GM21786 (cell line): ENCODE data around the gene NCLN.
A peak's percentile ranks its signal among the peaks of the same experiment; 100 is the strongest.
"Not testable (repeated sequence)": the region's sequence is repeated elsewhere in the genome, so short reads cannot be mapped to it uniquely, and the experiment has no call there.

Experiments
- ATAC-seq: cut with Tn5 transposase; IDR thresholded peaks from one replicate; pipeline ENCODE4 v1.9.1; 2021; ENCODE audit not compliant: unreplicated experiment

Gene NCLN

GRCh38 chr19:3185461-3186159 lies at the start of gene NCLN:
NCLN (plus strand) TSS chr19:3185930; CDS start chr19:3186031, 101 bp downstream.
- ATAC-seq = peak; percentile 70

- no peak for ATAC-seq
Measured at GRCh38 chr19:3135961-3136683, 49.6 kb upstream of the NCLN start, which contains the start of gene GNA15. GNA15 (plus strand) TSS chr19:3136033; CDS start chr19:3136451, 418 bp downstream.

GRCh38 chr19:3136684-3137055 lies 49.1 kb upstream of the NCLN start:
- ATAC-seq = no peak

GRCh38 chr19:3137119-3137518 lies 48.6 kb upstream of the NCLN start:
- no peak for ATAC-seq

DNA sequence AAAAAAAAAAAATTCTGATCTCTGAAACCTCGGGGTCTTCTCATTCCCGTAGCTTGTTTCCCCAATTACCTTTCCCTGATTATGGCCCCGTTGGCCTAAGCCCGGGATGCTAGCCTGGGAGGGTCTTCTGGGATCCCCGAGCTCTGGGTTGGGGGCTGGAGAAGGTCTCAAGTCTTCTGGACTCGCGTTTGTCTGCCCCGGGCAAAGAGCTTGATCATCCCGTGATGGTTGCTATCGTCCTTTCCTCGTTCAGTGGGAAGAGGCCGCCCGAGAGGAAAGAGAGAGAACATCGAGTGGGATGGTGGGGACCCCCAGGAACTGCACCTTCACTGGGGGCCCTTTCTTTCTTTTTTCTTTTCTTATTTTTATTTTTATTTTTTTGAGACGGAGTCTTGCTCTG lies 47.5 kb upstream of the NCLN start:
- ATAC-seq = no peak

DNA sequence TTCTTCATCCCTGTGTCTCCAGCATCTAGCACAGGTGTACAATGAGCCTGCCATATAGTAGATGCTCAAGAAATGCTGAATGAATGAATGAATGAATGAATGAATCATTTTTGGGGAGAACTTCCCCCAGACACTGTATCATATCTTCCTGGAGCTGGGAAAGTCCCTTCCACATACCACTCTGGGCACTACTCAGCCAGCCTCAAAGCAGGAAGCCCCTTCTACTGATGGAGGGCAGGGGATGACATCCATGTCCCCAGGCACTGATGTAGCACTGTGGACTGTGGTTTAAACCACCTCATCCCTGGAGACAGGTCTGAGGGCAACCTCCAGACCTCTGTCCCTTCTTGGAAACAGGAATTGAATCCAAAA lies 45.1 kb upstream of the NCLN start:
- no peak for ATAC-seq

DNA sequence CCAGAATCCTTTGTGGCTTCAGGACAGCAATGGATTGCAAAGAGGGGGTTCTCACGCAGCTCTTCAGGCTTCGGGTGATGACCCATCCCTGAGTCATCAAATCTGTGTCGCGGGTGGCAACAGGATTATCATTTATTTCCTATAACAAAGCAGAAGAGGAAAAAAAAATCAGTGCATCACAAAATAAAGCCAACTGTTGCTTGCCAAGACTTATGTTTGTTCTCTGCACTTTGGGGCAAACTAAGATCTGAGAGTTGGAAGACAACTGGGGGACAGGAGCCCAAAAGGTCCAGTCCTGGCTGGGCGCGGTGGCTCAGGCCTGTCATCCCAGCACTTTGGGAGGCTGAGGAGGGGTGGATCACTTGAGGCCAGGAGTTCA lies 43.4 kb upstream of the NCLN start:
- no peak for ATAC-seq

- no peak for ATAC-seq
Measured at GRCh38 chr19:3142781-3143337, 42.9 kb upstream of the NCLN start.

- ATAC-seq = no peak
Measured at GRCh38 chr19:3145909-3146676, 39.6 kb upstream of the NCLN start.

DNA sequence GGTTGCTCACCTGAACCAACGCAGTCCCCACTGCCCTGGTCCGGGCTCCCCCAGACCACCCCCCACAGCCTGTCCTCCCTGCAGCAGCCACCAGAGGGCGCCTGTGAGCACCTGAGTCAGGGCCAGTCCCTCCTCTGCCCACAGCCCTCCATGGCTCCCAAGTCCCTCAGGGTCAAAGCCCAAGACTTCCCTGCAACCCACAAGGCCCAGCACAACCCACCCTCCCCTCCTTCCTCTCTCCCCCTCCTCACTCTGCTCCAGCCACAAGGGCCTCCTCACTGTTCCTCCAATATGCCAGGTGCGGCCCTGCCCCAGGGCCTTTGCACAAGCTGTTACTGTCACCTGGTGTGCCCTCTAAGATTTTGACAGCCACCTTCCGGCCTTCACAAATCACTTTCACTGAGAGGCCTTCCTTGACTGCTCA lies 39.0 kb upstream of the NCLN start:
- no peak for ATAC-seq

GRCh38 chr19:3148503-3148902 lies 37.2 kb upstream of the NCLN start:
- no peak for ATAC-seq

GRCh38 chr19:3149089-3149488 lies 36.6 kb upstream of the NCLN start:
- no peak for ATAC-seq

- no peak for ATAC-seq
Measured at GRCh38 chr19:3149526-3150505, 35.9 kb upstream of the NCLN start.

- no peak for ATAC-seq
Measured at GRCh38 chr19:3150739-3151329, 34.9 kb upstream of the NCLN start.

- no peak for ATAC-seq
Measured at GRCh38 chr19:3151563-3152418, 33.9 kb upstream of the NCLN start.

DNA sequence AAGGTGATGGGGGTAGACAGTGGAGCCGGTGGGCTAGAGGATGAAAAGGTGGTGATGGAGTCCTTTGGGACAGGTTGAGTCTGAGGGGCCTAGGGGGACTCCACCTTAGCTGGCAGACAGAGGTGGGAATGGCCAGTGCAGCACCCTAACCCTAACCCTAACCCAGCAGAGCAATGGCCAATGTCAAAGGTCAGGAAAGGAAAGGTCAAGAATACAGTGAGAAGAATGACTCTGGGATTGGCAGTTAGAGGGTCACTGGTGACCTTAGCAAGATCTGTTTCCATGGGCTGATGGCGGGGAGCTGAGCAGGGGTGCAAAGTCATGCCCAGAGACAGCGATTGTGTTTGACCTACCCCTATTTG lies 33.3 kb upstream of the NCLN start:
- no peak for ATAC-seq

DNA sequence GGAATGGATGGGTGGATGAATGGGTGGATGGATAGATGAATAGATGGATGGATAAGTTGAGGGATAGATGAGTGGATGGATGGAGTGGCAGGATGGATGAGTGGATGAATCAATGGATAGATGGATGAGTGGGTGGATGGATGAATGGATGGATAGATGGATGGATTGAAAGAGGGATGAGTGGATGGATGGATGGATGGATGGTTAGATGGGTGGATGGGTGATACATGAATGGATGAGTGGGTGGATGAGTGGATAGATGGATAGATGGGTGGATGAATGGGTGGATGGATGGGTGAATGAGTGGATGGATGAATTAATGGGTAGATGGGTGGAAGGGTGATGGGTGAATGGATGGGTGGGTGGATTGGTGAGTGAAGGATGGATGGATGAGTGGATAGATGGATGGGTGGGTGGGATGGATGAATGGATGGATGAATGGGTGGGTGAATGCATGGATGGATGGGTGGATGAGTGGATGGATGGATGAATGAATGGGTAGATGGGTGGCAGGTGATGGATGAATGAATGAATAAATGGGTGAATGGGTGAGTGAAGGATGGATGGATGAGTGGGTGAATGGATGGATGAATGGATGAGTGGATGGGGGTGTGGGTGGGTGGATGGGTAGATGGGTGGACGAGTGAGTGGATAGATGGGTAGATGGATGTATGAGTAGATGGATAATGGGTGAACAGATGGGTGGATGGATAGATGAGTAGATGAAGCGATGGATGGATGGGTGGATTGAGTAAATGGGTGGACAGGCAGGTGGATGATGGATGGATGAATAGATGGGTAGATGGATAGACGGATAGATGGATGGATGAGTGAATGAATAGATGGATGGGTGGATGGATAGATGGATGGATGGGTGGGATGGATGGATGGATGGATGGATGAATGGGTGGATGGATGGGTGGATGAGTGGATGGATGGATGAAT lies 32.2 kb upstream of the NCLN start:
- ATAC-seq = no peak

DNA sequence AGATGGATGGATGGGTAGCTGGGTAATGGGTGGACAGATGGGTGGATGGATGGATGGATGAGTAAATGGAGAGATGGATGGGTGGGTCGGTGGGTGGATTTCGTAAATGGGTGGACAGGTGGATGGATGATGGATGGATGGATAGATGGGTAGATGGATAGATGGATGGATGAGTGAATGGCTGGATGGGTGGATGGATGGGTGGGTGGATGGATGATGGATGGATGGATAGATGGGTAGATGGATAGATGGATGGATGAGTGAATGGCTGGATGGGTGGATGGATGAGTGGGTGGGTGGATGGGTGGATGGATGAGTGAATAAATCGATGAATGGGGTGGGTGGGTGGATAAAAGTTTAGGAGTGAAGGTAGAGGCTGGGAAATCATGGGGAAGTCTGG lies 31.3 kb upstream of the NCLN start:
- not testable (repeated sequence) for ATAC-seq
